ENCODE measurements around the gene AFF3. TPM values are rescaled to one million over a fixed set of nuclear protein-coding genes. Genes with fewer than 3 reads are reported as not detected.

Gene AFF3
- total and polyA plus RNA-seq, 10 of the 15 experiments (the other 5 are each of a cell fraction or from before 2014, with no cell fraction given) = 0.26 to 5.5 (median 3.0) TPM

DNA sequence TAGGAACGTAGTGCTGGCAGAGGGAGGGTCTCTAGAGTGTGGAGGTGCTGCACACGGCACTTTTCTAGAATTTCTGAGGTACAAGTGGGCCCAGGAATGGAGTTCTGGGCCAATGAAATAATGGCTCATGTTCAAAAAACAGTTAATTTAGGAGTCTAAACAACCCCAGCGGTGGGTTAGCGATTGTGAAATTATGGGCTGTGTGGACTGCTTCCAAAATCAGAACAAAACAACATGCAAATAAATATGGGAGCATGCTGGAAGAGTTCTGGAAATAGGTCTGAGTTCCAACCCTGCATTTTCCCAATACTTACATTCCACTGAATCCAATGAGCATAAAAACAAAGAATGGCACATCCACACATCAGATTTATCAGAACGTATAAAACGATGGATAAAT, 317.6 kb downstream of the AFF3 start:
- TF ChIP-seq CREB1 (IDR thresholded peaks at IDR 0.05; ENCODE audit: low read depth) = no peak
- TF ChIP-seq EGR1 (IDR thresholded peaks at IDR 0.05; ENCODE audit: borderline replicate concordance in 1 of 2, low read depth in 2 of 2, low read length in 2 of 2) = no peak
- TF ChIP-seq E4F1 (IDR thresholded peaks at IDR 0.05; ENCODE audit: borderline replicate concordance, partially characterized antibody) = no peak
- no peak for TF ChIP-seq SMAD5 (IDR thresholded peaks at IDR 0.05; ENCODE audit: low read depth)
- TF ChIP-seq TCF3 (IDR thresholded peaks at IDR 0.05; ENCODE audit: borderline replicate concordance, insufficient read depth, low read depth, low read length) = no peak
- no peak for TF ChIP-seq CBX5 (IDR thresholded peaks at IDR 0.05; ENCODE audit: low read depth)
- TF ChIP-seq SMAD1 (IDR thresholded peaks at IDR 0.05; ENCODE audit: low read depth, partially characterized antibody) = no peak
- no peak for TF ChIP-seq NBN (IDR thresholded peaks at IDR 0.05)
- no peak for TF ChIP-seq MAX (IDR thresholded peaks at IDR 0.05; ENCODE audit: low read depth, low read length)
- TF ChIP-seq MXI1 (IDR thresholded peaks at IDR 0.05; ENCODE audit: low read depth, low read length) = no peak
- no peak for TF ChIP-seq JUNB (IDR thresholded peaks at IDR 0.05)
- TF ChIP-seq IRF5 (IDR thresholded peaks at IDR 0.05; ENCODE audit: borderline replicate concordance) = no peak
- H3K27ac ChIP-seq (ENCODE audit: control insufficient read depth, insufficient read depth) = no peak overlapping the region
- H2AFZ ChIP-seq (ENCODE audit: control insufficient read depth, low read depth, low read length) = no peak overlapping the region
- H4K20me1 ChIP-seq (ENCODE audit: control insufficient read depth, insufficient read depth) = no peaks in the 10 kb centered on the region
- H3K27me3 ChIP-seq (replicated peaks in 1 of 2; ENCODE audit: control insufficient read depth in 2 of 2, insufficient read depth in 2 of 2, low read length in 1 of 2) = no peaks in the 10 kb centered on the region
- no peak for DNase-seq (ENCODE audit: low read depth, low spot score)
- ChIA-PET POLR2A (no interaction called here), CTCF (no interaction called here), SMC1A (ENCODE audit: uncharacterized antibody, unreplicated experiment) (no interaction called here), RAD21 (ENCODE audit: unreplicated experiment) (no interaction called here)
- H3K4me2 ChIP-seq (ENCODE audit: control insufficient read depth, insufficient read depth) = no peak overlapping the region
- no peaks in the 10 kb centered on the region for H3K9me3 ChIP-seq (replicated peaks; ENCODE audit: control insufficient read depth, insufficient read depth, low read length)
- no peaks in the 10 kb centered on the region for H3K36me3 ChIP-seq (ENCODE audit: control insufficient read depth in 2 of 2, insufficient read depth in 2 of 2, low read length in 1 of 2)
- in situ Hi-C loops (cut with MboI) (no loop called here), intact Hi-C loops (cut with micrococcal nuclease; ENCODE audit: unreplicated experiment) (no loop called here)
- no peak for ATAC-seq
- 66% methylated on average over 6 of the region's 6 CpGs for WGBS (ENCODE audit: insufficient coverage, insufficient replicate concordance, low lambda C conversion rate, missing lambda C conversion rate)
- no peak for FAIRE-seq
- no peaks in the 10 kb centered on the region for H3K4me1 ChIP-seq (ENCODE audit: control insufficient read depth, insufficient read depth, low read length)
- no peak overlapping the region for H3K9ac ChIP-seq (ENCODE audit: control insufficient read depth, insufficient read depth, low read length)
- H3K79me2 ChIP-seq (ENCODE audit: control insufficient read depth, insufficient read depth, low read length) = no peaks in the 10 kb centered on the region
- BruUV-seq (replicated peaks) = no TSS peak
- no peak overlapping the region for H3K4me3 ChIP-seq

All from GM12878 (cell line).